K562 (cell line): ENCODE measurements around the gene DOK3. TPM values are rescaled to one million over a fixed set of nuclear protein-coding genes. Genes with fewer than 3 reads are reported as not detected.

ENCODE experiments used
- CXXC5 ChIP-seq: fragments of 250-450 bp; sonication (Bioruptor Pico); IDR thresholded peaks from 2 replicates; pipeline ENCODE4 v1.8.0; 2022; ENCODE audit warnings: inconsistent platforms, mild to moderate bottlenecking, moderate library complexity
- GATA2 ChIP-seq: sonication (generic); formaldehyde crosslinking; IDR thresholded peaks from 2 replicates; pipeline ENCODE4 v1.4.0; 2020; ENCODE audit warnings: mild to moderate bottlenecking, missing genetic modification reagents
- PYGO2 ChIP-seq: fragments of 450-650 bp; IDR thresholded peaks from 2 replicates; pipeline ENCODE4 v1.6.1; 2016; ENCODE audit warnings: mild to moderate bottlenecking, missing genetic modification characterization, moderate library complexity, missing compliant biosample characterization
- STAT5B ChIP-seq: fragments of 250-450 bp; sonication (Bioruptor Pico); IDR thresholded peaks from 2 replicates; pipeline ENCODE4 v1.8.0; 2021; ENCODE audit warnings: mild to moderate bottlenecking, inconsistent platforms
- ZNF584 ChIP-seq: fragments of 200-800 bp; sonication (Bioruptor generic); IDR thresholded peaks from 2 replicates; pipeline ENCODE4 v1.6.1; 2016; ENCODE audit warnings: low read depth, mild to moderate bottlenecking, missing genetic modification characterization, missing compliant biosample characterization
- polyA plus RNA-seq, 8 experiments: library from polyadenylated mRNA; depleted of rRNA in 4 of 8; stranded (reverse) in 5 of 8; unstranded in 3 of 8; fragments of >200 nt; fragmentation: Nextera tagmentation in 2 of 8; fragmentation: Illumina TruSeq in 1 of 8; extraction: Ambion mirVana in 2 of 8; extraction: Trizol in 1 of 8; gene quantifications; 2 replicates each; pipeline versions ENCODE4 v1.2.1 to v1.2.3, GENCODE V29; 2011 to 2014; ENCODE audit warnings: inconsistent platforms in 1 of 8, missing spikeins in 1 of 8
- total RNA-seq, 7 experiments: library from RNA; depleted of rRNA in 6 of 7; stranded (reverse); fragments of >200 nt in 6 of 7; fragmentation: Illumina TruSeq in 2 of 7; extraction: Trizol in 2 of 7; gene quantifications; 2 replicates each; pipeline versions ENCODE4 v1.2.1 to v1.2.3, GENCODE V29; 2011 to 2021; ENCODE audit warnings: low replicate concordance in 1 of 7
- TF ChIP-seq, protein P1 (sequence below): fragments of 450-650 bp; IDR thresholded peaks from 2 replicates; pipeline ENCODE4 v1.6.1; 2016; ENCODE audit warnings: antibody characterized with exemption
- TF ChIP-seq, protein P2 (sequence below), 2 experiments: fragments of 450-650 bp; formaldehyde crosslinking in 1 of 2; IDR thresholded peaks; 2 replicates each; pipeline versions ENCODE4 v1.4.0 to v1.6.1; 2014 to 2020; ENCODE audit warnings: mild to moderate bottlenecking in 2 of 2, borderline replicate concordance in 1 of 2, low read depth in 1 of 2

DOK3 gene
- total and polyA plus RNA-seq, 9 of the 15 experiments (the other 6 are each of a cell fraction or from before 2014, with no cell fraction given), result 1.3 to 23.0 (median 8.0) TPM

DNA sequence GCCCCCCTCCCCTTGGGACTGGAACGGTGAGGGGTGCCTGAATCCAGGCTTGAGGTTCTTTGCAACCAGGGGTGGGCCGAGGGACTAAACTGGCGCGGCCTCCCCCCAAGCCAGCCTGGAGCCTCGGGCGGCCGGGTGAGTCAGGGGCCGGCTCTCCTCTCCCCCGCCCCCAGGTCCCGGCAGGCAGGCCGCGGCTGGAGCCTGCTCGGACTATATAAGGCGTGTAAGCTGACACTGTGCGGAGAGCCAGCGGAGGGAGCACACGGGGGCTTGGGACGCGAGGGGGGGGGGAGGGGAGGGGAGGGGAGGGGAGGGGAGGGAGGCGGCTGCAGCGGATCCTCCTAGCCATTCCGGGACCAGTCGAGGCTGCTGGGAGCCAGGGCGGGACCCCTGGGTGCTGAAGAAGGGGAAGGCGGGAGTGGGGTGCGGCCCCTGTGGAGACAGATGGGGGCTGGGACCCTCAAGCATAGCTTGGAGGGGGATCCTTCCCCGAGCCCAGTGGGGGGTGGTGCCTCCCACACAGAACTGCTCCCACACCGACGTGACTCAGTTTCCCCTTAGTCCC is 12.8 kb downstream of the DOK3 start (continued):
- TF ChIP-seq PYGO2 (no peak), CXXC5 (CRISPR knock-in tag) (no peak), GATA2 (CRISPR knock-in tag) (no peak), STAT5B (no peak), ZNF584 (peak; percentile 46; the same call in 1 of the 2 replicates)
- TF ChIP-seq, protein P1, sequence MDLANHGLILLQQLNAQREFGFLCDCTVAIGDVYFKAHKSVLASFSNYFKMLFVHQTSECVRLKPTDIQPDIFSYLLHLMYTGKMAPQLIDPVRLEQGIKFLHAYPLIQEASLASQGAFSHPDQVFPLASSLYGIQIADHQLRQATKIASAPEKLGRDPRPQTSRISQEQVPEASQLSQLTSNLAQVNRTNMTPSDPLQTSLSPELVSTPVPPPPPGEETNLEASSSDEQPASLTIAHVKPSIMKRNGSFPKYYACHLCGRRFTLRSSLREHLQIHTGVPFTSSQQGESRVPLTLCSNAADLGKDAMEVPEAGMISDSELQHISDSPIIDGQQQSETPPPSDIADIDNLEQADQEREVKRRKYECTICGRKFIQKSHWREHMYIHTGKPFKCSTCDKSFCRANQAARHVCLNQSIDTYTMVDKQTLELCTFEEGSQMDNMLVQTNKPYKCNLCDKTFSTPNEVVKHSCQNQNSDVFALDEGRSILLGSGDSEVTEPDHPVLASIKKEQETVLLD, result no peak
- TF ChIP-seq, protein P2, sequence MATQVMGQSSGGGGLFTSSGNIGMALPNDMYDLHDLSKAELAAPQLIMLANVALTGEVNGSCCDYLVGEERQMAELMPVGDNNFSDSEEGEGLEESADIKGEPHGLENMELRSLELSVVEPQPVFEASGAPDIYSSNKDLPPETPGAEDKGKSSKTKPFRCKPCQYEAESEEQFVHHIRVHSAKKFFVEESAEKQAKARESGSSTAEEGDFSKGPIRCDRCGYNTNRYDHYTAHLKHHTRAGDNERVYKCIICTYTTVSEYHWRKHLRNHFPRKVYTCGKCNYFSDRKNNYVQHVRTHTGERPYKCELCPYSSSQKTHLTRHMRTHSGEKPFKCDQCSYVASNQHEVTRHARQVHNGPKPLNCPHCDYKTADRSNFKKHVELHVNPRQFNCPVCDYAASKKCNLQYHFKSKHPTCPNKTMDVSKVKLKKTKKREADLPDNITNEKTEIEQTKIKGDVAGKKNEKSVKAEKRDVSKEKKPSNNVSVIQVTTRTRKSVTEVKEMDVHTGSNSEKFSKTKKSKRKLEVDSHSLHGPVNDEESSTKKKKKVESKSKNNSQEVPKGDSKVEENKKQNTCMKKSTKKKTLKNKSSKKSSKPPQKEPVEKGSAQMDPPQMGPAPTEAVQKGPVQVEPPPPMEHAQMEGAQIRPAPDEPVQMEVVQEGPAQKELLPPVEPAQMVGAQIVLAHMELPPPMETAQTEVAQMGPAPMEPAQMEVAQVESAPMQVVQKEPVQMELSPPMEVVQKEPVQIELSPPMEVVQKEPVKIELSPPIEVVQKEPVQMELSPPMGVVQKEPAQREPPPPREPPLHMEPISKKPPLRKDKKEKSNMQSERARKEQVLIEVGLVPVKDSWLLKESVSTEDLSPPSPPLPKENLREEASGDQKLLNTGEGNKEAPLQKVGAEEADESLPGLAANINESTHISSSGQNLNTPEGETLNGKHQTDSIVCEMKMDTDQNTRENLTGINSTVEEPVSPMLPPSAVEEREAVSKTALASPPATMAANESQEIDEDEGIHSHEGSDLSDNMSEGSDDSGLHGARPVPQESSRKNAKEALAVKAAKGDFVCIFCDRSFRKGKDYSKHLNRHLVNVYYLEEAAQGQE (IDR thresholded peaks at IDR 0.05; ENCODE audit: borderline replicate concordance), result no peak
- TF ChIP-seq, protein P2 (CRISPR knock-in tag; IDR thresholded peaks at IDR 0.05; ENCODE audit: low read depth), result no peak
